Fibroblast of gingiva (primary cell): ENCODE results near the gene SGCD.

Source experiments
- DNase-seq: peaks from one replicate; pipeline ENCODE4 v3.0.0-alpha.2; 2011; ENCODE audit warnings: low read depth

The SGCD gene

GRCh38 chr5:156326718-156327259 is at the start of gene SGCD:
Gene SGCD (plus strand): TSS chr5:156327164.
- DNase-seq = peak; percentile 89

DNA sequence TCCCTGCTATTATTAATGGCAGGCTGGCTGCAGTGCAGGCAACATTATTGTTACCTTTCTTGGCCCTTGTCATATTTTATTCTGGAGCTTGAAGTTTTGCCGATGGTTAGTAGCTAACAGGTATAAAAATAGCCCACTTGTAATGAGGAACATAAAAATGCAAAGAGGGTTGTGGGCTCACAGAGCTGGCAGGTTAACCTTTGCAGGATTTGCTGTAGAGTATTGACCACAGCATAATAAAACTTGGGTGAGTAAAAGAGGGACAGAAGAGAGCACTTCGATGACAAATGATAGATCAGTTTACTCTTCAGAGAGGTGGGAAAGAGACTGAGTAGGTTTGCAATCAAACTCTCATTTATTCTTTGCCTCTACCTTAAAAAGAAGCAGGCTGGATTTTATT is 49.7 kb upstream of the SGCD start:
- DNase-seq = no peak

DNA sequence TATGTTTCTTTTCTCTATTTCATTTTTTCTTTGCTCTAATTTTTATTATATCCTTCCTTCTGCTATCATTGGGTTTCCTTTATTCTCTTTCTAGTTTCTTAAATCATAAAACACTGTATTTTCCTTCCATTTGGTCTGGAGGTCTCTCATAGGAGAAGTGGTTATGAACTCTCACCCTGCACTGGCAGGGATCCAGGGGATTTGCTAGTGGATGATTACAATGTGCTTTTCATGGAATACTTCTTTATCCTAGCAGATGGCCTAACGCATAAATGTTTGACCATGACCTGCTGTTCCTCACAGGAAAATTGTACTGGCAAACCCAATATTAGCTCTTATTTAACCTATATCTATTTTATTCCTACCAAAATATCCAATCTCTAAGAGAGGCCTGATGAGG is 31.5 kb upstream of the SGCD start:
- DNase-seq = no peak

GRCh38 chr5:156310115-156310514 is 16.8 kb upstream of the SGCD start:
- no peak for DNase-seq

DNA sequence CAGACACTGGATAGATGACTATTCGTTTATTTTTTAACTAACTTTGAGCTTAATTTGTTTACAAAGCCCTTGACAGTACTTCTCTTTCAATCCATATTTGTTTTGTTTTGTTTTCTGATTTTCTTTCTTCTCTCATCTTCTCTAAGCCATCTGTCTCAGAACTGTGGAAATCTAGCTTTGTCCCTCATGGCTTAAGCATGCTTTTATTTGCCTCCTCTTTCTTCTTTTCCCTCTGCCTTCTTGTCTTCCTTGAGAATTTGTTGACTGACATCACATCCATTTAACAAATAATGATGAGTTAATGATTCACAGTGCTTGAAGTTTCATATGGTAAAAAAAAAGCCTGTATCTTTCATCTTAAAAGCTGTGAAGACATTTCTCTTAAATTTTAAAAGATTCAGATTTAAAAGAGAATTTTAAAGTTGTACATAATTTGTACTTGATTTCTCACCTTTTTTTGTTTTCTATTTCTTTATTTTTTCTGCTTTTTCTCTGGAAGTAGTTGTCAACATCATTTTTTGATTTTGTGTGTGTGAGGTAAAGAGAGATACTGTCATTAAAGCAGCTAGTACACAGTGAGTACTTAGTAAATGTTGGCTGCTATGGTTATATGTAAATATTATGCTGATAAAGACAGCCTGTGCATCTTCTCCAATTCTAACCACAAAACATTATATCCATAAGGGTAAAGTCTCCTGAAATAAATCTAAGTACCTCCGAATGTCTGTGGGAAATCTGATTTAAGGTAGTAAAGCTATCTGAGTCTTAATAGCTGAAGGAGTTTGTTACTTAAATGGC is 13.9 kb upstream of the SGCD start:
- DNase-seq = no peak

GRCh38 chr5:156314416-156314815 is 12.5 kb upstream of the SGCD start:
- no peak for DNase-seq

DNA sequence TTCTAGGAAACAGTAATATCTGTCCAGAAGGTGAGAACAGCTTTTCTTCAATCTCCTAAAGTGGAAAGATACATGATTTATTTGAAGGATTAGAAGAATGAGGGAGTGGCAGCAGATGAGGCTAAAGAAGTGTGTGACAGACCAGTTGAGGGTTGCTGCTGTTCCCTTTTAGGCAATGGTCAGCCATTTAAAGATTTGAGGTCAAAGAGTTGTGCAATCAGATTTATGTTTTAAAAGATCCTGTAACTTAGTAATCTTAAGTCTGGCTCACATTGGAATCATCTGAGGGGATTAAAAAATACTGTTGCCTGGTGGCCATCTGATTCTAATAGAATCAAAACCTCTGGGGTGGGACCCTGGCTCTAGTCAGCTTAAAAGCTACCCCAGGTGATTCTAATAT is 4.3 kb upstream of the SGCD start:
- no peak for DNase-seq

DNA sequence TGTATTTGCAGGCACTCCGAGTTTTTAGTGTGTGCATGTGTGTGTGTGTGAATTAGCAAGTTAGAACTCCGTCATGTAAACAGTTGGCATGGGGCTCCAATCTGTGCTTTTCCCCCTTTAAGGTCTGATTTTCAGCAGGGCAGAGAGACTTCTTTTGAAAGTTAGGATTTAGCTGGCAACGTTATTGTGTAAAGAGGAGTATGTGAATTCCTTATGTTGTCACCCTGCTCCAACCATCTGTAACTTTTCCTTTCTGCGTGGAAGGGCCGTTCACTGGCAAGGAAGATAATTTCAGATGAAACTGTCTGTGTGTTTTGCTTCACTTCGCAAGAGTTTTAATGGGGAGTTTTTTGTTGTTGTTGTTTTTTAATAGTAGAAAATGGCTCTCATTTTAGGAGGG is 332 bp downstream of the SGCD start:
- peak; percentile 5 for DNase-seq

- no peak for DNase-seq
Measured at GRCh38 chr5:156328161-156328560, 1.2 kb downstream of the SGCD start.

DNA sequence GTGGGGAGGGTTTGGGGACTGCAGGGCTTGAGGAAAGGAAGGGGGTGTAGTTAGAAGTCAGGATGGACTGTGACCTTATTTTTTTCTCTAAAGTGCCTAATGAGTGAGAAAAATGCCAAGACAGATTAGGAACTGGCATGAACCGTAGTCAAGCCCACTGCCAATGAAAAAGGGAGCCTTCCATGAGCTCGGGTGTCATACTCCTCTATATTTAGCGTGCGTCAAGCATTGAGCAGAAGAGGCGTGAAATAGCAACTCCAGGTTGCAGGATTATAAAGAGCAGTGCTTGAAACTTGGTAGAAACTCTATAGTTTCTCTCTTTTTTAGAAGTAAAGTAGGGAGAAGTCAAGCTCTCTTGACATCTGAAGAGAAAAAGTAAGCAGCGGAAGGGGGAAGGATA is 1.8 kb downstream of the SGCD start:
- no peak for DNase-seq

- peak; percentile 67 for DNase-seq
Measured at GRCh38 chr5:156329171-156329611, 2.2 kb downstream of the SGCD start.

DNA sequence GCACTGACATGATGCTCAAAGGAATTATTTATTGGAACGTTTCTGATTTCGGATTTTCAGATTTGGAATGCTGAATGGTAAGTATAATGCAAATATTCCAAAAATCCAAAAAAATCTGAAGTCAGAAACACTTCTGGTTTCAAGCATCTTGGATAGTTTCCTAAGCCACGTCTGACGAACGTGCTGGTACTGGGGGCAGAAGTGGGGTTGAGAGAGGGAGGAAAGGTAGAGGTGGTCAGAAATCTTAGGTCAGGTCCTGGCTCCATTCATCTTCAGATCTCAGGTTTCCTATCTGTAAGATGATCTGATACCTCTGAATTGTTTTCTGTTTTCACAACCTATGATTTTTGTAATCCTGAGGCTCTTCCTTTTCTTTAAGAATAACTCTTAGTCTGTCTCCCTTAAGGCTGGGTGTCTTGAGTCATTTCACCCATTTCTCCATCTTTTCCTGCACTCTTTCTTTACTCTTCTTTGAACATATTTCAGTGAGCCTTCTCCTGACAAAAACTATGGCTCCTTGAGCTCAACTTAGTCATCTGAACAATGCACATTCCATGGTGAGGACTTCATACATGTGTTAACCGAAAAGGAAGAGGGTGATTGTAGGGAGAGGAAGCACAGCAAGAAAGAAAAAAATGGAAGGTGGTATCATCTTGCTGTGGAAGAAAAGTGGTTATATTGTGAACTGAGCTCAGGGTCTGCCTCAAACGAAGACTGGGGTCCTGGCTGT is 3.3 kb downstream of the SGCD start:
- no peak for DNase-seq

GRCh38 chr5:156331181-156331580 is 4.2 kb downstream of the SGCD start:
- DNase-seq = no peak

GRCh38 chr5:156331845-156332244 is 4.9 kb downstream of the SGCD start:
- DNase-seq = no peak

GRCh38 chr5:156332245-156332644 is 5.3 kb downstream of the SGCD start:
- DNase-seq = no peak

DNA sequence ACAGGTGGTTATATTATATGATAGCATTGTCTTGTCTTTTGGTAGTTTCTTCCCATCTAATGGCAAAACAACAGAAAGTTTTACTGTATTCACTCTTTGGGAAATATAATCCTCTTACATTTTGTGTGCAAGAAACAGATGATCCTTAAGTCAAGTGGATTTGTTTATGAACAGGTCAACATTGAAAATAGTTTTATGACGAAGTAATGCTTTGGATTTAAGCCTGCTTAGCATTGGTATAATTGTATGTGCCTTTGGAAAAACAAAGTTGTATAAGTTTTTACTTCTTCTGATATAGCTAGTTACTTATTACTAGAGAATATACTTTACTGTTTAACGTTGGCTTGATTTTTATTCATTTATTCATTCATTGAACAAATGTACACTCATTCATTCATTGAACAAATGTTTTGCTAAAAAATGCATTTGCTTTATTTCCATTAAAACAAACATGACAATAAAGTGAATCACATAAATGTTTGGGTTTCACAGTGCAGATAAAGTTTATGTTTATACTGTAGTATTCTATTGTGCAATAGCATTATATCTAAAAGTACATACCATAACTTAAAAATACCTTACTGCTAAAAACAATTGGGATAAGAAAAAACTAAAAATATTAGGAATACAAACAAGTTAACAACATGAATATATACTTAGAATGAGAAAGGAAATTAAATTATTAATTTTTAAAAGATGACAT is 12.3 kb downstream of the SGCD start:
- no peak for DNase-seq

GRCh38 chr5:156340893-156341292 is 13.9 kb downstream of the SGCD start:
- DNase-seq = no peak

GRCh38 chr5:156350256-156350655 is 23.3 kb downstream of the SGCD start:
- no peak for DNase-seq

GRCh38 chr5:156351423-156351822 is 24.5 kb downstream of the SGCD start:
- DNase-seq = no peak

GRCh38 chr5:156354571-156354970 is 27.6 kb downstream of the SGCD start:
- DNase-seq = no peak

DNA sequence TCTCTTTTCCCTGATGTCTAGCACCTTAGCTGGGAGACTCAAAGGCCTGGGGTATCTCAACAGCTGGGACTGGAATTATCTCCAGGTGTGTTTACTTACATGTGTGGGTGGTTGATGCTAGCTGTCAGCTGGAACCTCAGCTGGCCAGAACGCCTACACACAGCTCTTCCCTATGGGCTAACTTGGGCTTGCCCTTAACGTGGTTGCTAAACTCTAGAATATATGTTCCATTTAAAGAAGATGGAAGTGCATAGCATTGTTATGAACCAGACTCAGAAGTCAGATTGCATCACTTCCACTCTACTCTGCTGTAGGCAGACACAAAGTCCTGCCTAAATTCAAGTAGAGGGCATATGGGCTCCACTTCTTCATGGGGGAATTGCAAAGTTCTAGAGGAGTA is 29.3 kb downstream of the SGCD start:
- no peak for DNase-seq

- peak; percentile 55 for DNase-seq
Measured at GRCh38 chr5:156359476-156359875, 32.5 kb downstream of the SGCD start.
